Central memory CD8-positive, alpha-beta T cell (primary cell): ENCODE measurements around the gene LRATD1.

Experiments used
- ATAC-seq: fragments of 150-1000 bp; cut with Tn5 transposase; replicated peaks from 2 replicates; pipeline ENCODE4 v1.10.0; 2022; ENCODE audit warnings: mild to moderate bottlenecking, moderate FRiP score, moderate number of reproducible peaks; ENCODE audit not compliant: poor library complexity, severe bottlenecking; ENCODE audit errors: extremely low read depth
- DNase-seq, 2 donors: peaks; one replicate each; pipeline ENCODE4 v3.0.0; 2021; ENCODE audit warnings: low spot score in 2 of 2
- H3K27ac Mint-ChIP-seq: one replicate; pipeline ENCODE4 v1.8.0; 2022; ENCODE audit warnings: low read depth, mild to moderate bottlenecking, moderate library complexity, mixed read lengths
- H3K27me3 Mint-ChIP-seq: one replicate; pipeline ENCODE4 v1.8.0; 2022; ENCODE audit warnings: mixed read lengths
- H3K36me3 Mint-ChIP-seq: one replicate; pipeline ENCODE4 v1.8.0; 2022; ENCODE audit warnings: mild to moderate bottlenecking, moderate library complexity, mixed read lengths; ENCODE audit not compliant: insufficient read depth
- H3K4me1 Mint-ChIP-seq: one replicate; pipeline ENCODE4 v1.8.0; 2022; ENCODE audit warnings: mixed read lengths
- H3K4me3 Mint-ChIP-seq: one replicate; pipeline ENCODE4 v1.8.0; 2022; ENCODE audit warnings: mild to moderate bottlenecking, moderate library complexity, mixed read lengths
- H3K9me3 Mint-ChIP-seq: one replicate; pipeline ENCODE4 v1.8.0; 2022; ENCODE audit warnings: mixed read lengths

LRATD1 gene

GRCh38 chr2:14681608-14682007, 49.1 kb downstream of the LRATD1 start:
- H3K4me1 Mint-ChIP-seq: no peaks in the 10 kb centered on the region
- H3K9me3 Mint-ChIP-seq: no peaks in the 10 kb centered on the region
- H3K27ac Mint-ChIP-seq: no peak overlapping the region
- DNase-seq (no peak), ATAC-seq (no peak)
- H3K36me3 Mint-ChIP-seq: no peaks in the 10 kb centered on the region
- no peak overlapping the region for H3K4me3 Mint-ChIP-seq
- no peaks in the 10 kb centered on the region for H3K27me3 Mint-ChIP-seq
